GM18520 (cell line): Measurements from ENCODE around the gene HIGD1B.

Experiments used
- ATAC-seq: cut with Tn5 transposase; IDR thresholded peaks from one replicate; pipeline ENCODE4 v1.9.1; 2021; ENCODE audit not compliant: unreplicated experiment

HIGD1B gene

GRCh38 chr17:44875761-44876160, 28.1 kb downstream of the HIGD1B start:
- ATAC-seq, result no peak

GRCh38 chr17:44877121-44877520, 29.4 kb downstream of the HIGD1B start:
- ATAC-seq, result no peak

- ATAC-seq, result no peak
These were observed 31.0 kb downstream of the HIGD1B start for GRCh38 chr17:44878627-44879221.

DNA sequence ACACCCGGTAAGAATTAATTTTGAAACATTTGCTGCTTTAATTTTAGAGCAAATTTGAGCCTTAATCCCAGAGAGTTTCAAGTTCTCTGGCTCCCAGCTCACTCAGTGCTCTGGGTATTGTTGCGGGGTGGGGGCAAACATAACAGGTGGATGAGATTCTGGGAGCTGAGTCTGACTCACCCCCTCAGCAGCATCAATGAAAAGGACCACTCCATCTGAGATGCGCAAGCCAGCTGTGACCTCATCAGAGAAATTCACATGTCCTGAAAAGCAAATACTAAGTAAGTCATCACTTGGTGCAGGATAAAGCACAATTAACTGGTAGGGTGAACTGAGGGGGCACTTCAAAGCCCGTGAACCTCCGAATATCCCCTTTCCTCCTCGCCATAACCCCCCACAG, 31.7 kb downstream of the HIGD1B start:
- ATAC-seq, result no peak

- no peak for ATAC-seq
These were observed 32.4 kb downstream of the HIGD1B start for GRCh38 chr17:44880062-44880461.

- no peak for ATAC-seq
These were observed 33.5 kb downstream of the HIGD1B start for GRCh38 chr17:44881145-44881544.

- no peak for ATAC-seq
These were observed 37.3 kb downstream of the HIGD1B start for GRCh38 chr17:44884941-44885340.

DNA sequence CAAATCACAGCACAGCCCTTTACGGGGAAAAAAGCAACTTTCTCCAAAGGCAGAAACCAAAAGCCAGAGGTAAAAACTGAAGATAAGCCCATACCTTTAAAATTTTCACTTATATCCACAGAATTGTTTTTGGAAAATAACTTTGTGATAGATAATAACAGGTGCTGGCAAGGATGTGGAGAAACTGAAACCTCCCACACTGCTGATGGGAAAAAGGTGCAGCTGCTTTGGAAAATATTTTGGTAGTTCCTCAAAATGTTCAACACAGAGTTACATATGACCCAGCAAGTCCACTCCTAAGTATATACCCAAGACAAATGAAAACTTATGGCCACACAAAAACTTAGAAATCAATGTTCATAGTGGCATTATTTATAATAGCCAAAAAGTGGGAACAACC, 39.3 kb downstream of the HIGD1B start:
- no peak for ATAC-seq

DNA sequence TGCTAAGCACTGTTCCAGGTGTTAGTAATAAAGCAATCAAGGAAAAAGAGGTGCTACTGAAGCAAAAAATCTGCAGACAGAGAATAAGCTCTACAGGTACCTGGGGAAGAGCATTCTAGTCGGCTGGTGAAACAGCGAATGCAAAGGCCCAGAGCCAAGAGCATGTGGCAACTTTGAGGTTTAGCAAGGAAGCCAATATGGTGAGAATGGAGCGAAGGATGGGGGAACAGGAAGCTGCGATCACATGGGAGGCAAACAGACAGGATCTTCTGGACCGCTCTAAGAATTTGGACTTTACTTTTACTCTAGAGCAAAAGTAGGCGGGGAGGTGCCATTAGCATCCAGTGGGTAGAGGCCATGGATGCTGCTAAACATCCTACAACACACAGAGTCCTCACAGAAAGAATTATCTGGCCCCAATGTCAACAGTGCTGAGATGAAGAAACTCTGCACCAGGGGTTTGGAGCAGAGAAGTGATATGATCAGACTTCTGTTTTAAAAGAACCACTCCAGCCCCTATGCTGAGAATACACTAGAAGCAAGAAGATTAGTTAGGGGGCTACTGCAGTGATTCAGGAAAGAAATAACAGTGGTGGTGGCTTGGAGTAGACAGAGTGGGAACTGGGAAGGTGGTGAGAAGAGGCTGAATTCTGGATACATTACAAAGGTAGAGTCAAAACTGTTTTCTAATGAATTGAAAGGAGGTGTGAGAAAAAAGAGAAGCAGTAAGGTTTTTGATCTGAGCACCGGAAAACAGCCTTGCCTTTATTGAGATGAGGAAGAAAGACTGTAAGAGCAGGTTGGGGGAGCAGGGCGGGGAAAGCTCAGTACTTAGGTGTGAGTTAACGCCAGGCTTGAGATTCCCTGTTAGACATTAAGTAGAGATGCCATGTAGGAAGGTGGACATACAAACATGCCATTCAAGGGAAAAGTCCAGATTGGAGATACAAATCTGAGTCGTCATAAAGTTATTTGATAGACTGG, 40.6 kb downstream of the HIGD1B start:
- ATAC-seq, result no peak

DNA sequence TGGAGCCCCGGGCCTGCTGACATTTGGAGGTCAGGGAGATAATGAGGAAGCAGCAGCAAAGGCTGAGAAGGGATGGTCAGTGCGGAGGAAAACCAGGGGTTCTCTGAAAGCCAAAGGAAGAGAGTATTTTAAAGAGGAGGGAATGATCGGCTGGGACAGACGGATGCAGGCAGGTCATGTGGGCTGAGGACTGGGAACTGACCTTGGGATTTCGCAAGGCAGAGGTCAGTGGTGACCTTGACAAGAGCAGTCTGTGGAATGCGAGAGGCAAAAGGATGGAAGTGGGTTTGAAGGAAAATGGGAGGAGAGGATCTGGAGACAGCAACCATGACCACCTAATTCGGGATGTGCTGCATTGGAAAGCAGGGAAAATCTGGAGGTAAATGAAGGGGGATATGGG, 41.3 kb downstream of the HIGD1B start:
- no peak for ATAC-seq

GRCh38 chr17:44892250-44892649, 44.6 kb downstream of the HIGD1B start:
- no peak for ATAC-seq

DNA sequence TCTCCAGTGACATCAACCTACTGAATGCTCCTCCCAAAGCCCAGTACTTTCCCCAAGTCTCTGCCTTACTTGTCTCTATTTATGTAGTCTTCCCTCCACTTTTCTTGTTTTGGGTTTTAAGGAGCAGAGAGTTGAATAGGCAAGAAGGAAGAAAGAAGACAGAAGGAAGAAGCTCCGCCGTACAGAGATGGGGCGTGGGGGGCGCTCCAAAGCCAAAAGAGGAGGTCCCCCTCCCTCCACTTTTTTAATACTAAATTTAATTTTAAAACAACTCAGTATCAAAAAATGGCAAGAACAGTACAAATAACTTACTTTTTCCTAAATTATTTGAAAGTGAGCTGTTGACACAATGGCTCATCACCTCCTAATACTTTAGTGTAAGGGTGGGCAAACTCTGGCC, 47.0 kb downstream of the HIGD1B start:
- ATAC-seq, result no peak

DNA sequence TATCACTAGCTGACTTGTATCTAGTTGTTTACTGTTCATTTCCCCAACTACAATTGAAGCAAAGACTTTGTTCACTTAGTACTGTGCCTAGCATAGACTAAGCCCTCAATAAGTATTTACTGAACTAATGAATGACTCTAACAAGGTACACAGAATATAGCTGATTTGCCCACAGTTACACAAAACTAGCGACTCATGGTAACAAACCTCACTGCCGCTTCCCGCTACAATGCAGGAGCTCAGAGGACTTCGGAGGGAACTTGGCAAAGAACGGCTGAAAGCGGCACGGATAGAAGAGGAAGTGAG, 51.0 kb downstream of the HIGD1B start:
- no peak for ATAC-seq

DNA sequence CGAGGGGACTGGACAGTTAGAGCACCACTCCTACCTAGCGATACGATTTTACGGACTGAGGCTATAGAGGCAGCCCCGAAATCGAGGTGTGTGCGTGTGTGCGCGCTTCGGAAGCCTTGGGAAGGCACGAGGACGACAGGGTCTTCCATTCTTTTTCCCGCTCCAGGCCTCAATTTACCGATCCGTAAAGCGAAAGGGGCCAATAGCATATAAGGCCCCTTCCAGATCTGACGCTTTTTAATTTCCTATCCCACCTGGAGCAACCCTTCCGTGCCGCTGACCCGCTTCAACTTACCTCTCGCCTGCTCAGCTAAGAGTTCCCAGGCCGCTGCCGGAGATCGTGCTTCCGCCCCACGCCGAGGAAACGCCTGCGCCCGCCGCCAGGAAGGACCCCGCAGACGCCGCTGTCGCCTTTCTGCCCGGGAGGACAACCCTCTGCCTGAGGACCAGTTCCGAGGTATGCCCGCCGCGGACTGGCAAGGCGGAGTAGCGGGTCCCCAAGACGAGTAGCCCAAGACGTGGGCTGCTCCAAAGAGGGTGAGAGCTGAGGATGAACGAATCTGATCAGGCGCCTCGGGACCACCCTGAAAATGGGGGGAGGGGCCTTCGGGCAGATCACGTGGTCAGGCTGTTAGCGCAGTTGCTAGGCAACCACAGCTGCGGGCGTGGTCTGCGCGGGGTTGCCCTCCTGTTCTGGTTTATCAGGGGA, 51.5 kb downstream of the HIGD1B start, which contains the start of gene EFTUD2:
Gene EFTUD2 (minus strand): TSS at position 372 of the 709 bp plus-strand sequence. CDS start 4,924 bp downstream, outside the sequence.
- ATAC-seq, result peak; percentile 45
